CD1c-positive myeloid dendritic cell (primary cell): ENCODE data around the gene ATP9A.
A peak's percentile ranks its signal among the peaks of the same experiment; 100 is the strongest.
"Not testable (repeated sequence)": the region's sequence is repeated elsewhere in the genome, so short reads cannot be mapped to it uniquely, and the experiment has no call there.

ENCODE experiments used
- DNase-seq: peaks from one replicate; pipeline ENCODE4 v3.0.0-alpha.2; 2016; ENCODE audit errors: extremely low spot score

The ATP9A gene

GRCh38 chr20:51727872-51728271 lies 40.3 kb downstream of the ATP9A start:
- no peak for DNase-seq

GRCh38 chr20:51725584-51726176 lies 42.5 kb downstream of the ATP9A start:
- DNase-seq, result no peak

GRCh38 chr20:51723026-51723425 lies 45.2 kb downstream of the ATP9A start:
- DNase-seq, result not testable (repeated sequence)

- not testable (repeated sequence) for DNase-seq
These were observed 45.9 kb downstream of the ATP9A start for GRCh38 chr20:51722246-51722645.

- DNase-seq, result no peak
These were observed 47.3 kb downstream of the ATP9A start for GRCh38 chr20:51720854-51721253.

GRCh38 chr20:51720384-51720783 lies 47.8 kb downstream of the ATP9A start:
- no peak for DNase-seq

- DNase-seq, result no peak
These were observed 52.4 kb downstream of the ATP9A start for GRCh38 chr20:51715856-51716185.

GRCh38 chr20:51715163-51715855 lies 52.9 kb downstream of the ATP9A start:
- DNase-seq, result no peak

GRCh38 chr20:51713213-51713598 lies 55.0 kb downstream of the ATP9A start:
- no peak for DNase-seq

- no peak for DNase-seq
These were observed 55.5 kb downstream of the ATP9A start for GRCh38 chr20:51712501-51713212.

- DNase-seq, result no peak
These were observed 56.8 kb downstream of the ATP9A start for GRCh38 chr20:51711426-51711825.

GRCh38 chr20:51710361-51710894 lies 57.8 kb downstream of the ATP9A start:
- DNase-seq, result no peak

GRCh38 chr20:51705400-51705799 lies 62.8 kb downstream of the ATP9A start:
- no peak for DNase-seq

GRCh38 chr20:51703400-51704287 lies 64.5 kb downstream of the ATP9A start:
- no peak for DNase-seq

GRCh38 chr20:51702556-51702955 lies 65.6 kb downstream of the ATP9A start:
- DNase-seq, result no peak

- peak; percentile 48 for DNase-seq
These were observed 67.3 kb downstream of the ATP9A start for GRCh38 chr20:51700809-51701285.

GRCh38 chr20:51698252-51698651 lies 69.9 kb downstream of the ATP9A start:
- no peak for DNase-seq

GRCh38 chr20:51697096-51697826 lies 70.9 kb downstream of the ATP9A start:
- DNase-seq, result no peak

GRCh38 chr20:51696304-51697071 lies 71.7 kb downstream of the ATP9A start:
- no peak for DNase-seq

GRCh38 chr20:51695574-51696303 lies 72.5 kb downstream of the ATP9A start:
- peak; percentile 19 for DNase-seq
